GM18951 (cell line): ENCODE measurements around the gene ALKBH4.
"Not testable (repeated sequence)": the region's sequence is repeated elsewhere in the genome, so short reads cannot be mapped to it uniquely, and the experiment has no call there.

Experiments
- POLR2A ChIP-seq: IDR thresholded peaks from 4 replicates; pipeline ENCODE4 v1.6.1; 2011; ENCODE audit warnings: mild to moderate bottlenecking; ENCODE audit not compliant: insufficient read length, insufficient read depth; ENCODE audit errors: extremely low read depth
- in situ Hi-C: fragments of 300-500 bp; cut with MboI; formaldehyde crosslinking; loops from one replicate; pipeline ENCODE4 v1.12.0; 2022; ENCODE audit warnings: low sequenced_read_pairs, mixed read lengths, inconsistent platforms; ENCODE audit not compliant: unreplicated experiment

ALKBH4 gene, protein sequence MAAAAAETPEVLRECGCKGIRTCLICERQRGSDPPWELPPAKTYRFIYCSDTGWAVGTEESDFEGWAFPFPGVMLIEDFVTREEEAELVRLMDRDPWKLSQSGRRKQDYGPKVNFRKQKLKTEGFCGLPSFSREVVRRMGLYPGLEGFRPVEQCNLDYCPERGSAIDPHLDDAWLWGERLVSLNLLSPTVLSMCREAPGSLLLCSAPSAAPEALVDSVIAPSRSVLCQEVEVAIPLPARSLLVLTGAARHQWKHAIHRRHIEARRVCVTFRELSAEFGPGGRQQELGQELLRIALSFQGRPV

DNA sequence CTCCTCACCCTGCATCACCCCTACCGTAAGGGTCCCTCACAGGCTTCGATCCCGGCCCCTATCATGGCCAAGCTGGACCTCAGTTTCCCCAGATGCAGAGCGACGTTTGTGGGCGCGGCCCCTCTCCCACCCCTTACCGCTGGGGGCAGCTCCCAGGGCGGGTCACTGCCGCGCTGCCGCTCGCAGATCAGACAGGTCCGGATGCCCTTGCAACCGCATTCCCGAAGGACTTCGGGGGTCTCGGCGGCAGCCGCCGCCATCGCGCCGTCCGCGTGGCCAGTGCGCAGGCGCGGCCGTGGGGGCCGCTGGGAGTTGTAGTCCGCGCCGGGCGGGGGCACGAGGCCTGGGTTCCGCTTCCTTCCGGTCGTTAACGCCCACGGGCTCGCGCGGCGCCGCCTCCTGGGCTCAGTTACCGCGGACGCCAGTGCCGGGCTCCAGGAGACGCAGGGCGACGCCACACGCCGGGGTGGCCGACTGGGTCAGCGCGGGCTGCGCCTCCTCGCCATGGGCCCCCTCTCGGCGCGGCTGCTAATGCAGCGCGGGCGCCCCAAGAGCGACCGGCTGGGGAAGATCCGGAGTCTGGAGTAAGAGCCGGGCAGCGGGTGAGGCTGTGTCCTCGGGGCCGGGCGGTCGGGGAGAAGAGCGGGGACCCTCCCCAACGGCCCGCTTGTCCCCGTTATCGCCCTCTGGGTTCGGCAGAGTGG is at the start of gene ALKBH4, which contains the start of gene LRWD1:
ALKBH4 (minus strand) TSS at position 287 of the 704 bp plus-strand sequence; CDS start at position 260, 27 bp downstream.
LRWD1 (plus strand) TSS at position 408 of the 704 bp plus-strand sequence; CDS start at position 505, 97 bp downstream.
- peak; percentile 84 for TF ChIP-seq POLR2A
- in situ Hi-C loops, result loop anchor here (10.0 kb wide), 1 partner anchor 180 kb away; the partner anchor contains the start of gene SH2B2

DNA sequence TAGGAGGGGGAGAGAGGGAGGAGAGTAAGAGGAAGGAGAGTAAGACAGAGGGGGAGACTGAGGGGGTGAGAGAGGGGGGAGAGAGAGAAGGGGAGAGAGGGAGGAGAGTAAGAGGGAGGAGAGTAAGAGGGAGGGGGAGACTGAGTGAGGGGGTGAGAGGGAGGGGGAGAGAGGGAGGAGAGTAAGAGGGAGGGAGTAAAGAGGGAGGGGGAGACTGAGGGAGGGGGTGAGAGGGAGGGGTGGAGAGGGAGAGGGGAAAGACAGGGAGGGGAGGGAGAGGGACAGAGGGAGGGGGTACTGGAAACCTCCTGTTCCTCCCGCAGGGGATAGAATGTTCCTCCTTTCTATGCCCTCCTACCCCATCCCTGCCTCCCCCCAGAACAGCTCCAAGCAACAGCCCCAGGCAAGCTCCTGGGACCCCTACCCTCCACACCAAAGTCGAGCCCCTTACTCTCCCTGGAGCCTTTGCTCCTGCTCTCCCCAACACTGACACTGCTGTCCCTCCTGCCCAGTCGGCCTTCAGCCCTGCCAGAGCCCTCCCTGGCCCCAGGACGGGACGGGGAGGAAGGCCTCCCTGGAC is 48.1 kb upstream of the ALKBH4 start:
- in situ Hi-C loops, result not testable (repeated sequence)

DNA sequence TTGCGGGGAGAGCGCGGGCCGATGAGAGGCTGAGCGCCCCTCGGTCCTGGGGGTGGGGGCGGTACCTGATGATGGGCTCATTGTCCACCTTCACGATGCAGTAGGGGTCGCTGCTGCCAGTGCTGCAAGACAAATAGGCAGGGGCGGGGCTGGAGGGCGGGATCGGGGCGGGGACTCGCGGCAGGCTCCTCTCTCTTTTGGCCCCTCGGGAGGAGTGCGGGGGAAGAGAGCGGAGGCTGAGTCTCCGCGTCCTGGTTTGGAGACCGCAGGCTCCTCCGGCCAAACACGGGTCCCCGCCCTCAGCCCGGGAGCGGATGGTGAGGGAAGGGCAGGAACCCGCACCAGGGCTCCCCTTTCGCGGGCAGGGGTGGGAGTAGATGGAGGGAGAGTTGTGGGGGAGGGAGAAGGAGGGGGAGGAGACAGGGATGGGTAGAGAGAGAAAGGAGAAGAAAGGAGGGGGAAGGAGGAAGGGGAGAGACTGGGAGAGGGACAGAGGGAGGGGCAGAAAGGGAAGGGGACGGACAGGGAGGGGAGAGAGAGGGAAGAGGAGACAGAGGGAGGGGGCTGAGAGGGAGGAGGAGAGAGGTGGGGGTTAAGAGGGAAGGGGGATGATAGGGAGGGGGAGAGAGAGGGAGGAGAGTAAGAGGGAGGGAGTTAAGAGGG is 47.3 kb upstream of the ALKBH4 start:
- in situ Hi-C loops, result not testable (repeated sequence)

DNA sequence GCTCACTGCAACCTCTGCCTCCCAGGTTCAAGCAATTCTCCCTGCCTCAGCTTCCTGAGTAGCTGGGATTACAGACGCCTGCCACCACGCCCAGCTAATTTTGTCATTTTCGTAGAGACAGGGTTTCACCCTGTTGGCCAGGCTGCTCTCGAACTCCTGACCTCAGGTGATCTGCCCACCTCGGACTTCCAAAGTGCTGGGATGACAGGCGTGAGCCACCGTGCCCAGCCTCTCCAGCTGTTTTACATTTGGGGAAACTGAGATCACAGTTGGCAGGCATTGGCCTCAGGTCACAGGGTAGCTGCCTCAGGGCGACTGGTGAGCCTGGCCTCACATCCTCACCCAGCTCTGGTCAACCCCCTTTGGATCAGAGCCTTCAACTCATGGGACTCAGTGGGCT is 45.9 kb upstream of the ALKBH4 start:
- in situ Hi-C loops, result not testable (repeated sequence)

DNA sequence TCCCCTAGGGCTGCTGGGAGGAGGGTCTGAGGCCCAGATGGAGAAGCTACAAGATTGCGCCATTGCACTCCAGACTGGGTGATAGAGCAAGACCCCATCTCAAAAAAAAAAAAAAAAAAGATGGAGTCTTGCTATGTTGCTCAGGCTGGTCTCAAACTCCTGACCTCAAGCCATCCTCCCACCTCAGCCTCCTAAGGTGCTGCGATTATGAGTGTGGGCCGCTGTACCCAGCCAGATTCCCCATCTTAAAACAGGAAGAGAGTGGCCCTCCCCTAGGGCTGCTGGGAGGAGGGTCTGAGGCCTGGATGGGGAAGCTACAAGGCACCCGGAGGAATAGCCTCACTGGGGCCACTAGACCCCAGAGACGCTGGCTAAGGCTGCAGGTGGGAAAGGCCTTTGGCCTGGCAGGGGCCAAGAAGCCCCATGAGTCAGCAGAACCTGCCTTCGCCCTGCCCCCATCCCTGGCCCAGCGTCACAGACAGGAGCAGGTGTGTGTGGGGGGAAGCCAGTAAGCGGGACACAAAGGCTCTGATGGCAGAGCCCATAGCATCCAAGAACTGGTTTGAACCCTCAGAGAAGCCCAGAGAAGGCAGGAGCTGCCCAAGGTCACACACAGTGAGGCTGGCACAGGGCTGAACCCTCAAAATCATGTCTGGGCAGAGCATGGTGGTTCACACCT is 42.9 kb upstream of the ALKBH4 start:
- in situ Hi-C loops, result not testable (repeated sequence)

DNA sequence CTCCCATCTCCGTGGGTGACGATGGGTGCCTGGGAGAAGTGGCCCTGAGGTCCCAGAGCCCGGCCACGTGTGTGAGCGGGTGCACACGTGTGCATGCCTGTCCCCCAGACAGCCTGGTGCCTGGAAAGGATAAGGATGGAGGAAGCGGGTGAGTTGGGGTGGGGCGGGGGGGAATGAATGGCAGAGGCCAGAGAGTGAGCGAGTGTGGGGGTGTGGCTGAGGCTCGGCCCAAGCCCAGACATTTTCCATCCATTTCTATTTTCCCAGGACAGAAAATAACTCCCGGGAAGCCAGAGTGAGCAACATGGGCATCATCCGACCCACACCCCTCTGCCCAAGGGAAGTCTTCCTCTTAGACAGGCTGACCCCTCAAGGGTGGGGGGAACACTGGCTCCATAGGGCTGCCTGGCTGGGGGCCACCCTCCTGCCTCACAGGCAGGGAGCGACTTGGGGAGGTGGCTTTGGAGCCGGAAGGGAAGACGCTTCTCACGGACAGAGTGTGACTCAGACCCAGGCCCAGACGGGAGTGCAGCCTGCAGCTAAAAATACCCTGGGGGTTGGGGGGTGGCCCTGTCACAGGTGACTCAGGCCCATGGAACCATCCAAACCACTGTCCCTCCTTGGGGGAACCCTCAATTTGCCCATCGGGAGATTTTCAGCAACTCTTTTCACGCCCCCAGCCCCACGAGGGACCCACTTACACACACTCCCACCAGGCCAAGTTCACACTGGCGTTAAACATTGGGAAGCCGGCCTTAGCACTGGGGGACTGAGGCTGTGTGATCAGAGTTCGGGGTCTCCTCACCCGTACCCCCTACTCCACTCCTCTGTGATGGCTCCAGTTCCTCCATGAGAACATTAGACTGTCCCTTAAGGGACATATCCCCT is 40.9 kb upstream of the ALKBH4 start:
- in situ Hi-C loops, result not testable (repeated sequence)

DNA sequence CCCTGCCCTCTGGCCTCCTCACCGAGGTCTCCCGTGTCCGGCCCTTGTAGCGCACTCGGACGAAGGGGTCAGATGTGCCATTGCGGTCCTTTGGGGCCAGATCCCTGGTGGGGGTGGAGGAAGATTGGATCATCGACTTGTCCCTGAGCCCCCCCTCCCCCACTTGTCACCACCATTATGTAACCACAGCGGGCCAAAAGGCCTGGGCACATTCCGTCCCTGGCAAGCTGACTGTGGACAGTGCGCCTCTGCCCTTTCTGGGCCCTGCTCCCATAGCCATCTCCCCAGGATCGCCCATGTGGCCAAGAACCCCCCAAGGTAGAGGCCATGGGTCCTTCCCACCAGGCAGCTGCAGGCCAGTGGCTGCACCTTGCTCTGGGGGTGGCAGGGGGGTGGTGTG is 38.5 kb upstream of the ALKBH4 start:
- in situ Hi-C loops, result not testable (repeated sequence)

DNA sequence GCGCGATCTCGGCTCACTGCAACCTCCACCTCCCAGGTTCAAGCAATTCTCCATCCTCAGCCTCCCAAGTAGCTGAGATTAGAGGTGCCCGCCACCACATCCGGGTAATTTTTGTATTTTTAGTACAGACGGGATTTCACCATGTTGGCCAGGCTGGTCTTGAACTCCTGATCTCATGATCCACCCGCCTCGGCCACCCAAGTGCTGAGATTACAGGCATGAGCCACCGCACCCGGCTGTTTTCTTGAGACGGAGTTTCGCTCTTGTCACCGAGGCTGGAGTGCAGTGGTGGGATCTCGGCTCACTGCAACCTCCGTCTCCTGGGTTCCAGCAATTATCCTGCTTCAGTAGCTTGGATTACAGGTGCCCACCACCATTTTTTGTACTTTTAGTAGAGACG is 33.7 kb upstream of the ALKBH4 start:
- in situ Hi-C loops, result not testable (repeated sequence)

DNA sequence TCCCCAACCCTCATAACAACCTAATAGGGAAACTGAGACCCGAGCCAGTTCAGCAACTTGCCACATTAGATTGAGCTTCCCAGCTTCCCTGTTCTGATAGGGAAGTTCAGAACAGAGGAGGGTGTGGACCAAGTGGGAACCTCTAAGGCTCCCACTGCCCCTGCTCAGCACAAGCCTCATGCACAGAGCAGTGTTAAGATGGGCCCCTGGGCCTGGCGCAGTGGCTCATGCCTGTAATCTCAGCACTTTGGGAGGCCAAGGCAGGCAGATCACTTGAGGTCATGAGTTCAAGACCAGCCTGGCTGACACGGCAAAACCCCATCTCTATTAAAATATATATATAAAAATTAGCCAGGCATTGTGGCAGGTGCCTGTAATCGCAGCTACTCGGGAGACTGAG is 32.6 kb upstream of the ALKBH4 start:
- in situ Hi-C loops, result not testable (repeated sequence)

DNA sequence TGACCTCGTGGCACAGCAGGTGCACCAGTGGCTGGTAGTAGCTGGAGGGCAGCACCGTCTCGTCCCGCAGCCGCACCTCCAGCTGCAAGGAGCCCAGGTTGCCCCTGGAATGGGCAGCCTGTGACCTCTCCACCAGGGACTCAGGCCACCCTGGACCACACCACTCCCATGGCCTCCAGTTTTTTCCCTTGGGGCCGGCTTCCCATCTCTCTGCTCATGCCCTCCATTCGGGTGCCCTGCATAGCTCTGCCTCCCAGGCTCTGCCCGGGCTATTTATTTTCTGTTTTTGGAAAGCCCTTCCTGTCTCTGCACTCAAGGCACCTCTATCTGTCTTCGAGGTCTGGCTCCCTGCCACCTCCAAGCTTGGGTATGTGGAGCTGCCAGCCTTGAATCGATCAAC is 32.2 kb upstream of the ALKBH4 start:
- in situ Hi-C loops, result not testable (repeated sequence)

DNA sequence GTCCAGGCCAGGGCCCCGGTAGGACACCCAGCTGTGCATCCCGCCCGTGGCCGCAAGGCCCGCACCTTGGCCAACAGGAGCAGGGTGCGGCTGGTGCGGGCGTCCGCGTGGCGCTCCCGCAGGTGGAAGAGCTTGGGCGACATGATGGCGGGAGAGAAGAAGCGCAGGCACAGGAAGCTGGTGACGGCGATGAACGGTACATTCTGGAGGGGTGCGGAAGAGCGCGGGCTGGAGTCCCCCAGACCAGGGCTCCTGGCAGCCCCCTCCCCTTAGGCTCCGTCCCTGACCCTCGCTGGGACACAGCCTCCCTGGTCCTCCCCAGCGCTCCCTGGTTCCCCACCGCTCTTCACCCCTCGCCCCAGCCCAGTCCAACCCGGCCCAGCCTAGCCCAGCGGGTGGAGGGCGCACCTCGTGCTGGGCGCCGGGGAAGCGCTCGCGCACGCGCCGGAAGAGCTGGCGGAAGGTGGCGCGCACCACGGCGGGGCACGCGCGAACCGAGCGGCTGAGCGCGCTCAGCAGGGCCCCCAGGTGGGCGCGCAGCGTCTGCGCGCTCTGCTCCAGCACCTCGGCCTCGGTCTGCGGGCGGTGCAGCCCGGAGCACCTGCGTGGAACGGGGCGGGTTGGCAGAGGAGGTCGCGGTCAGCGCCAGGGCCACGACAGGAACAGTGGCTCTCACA is 29.9 kb upstream of the ALKBH4 start:
- in situ Hi-C loops, result not testable (repeated sequence)

DNA sequence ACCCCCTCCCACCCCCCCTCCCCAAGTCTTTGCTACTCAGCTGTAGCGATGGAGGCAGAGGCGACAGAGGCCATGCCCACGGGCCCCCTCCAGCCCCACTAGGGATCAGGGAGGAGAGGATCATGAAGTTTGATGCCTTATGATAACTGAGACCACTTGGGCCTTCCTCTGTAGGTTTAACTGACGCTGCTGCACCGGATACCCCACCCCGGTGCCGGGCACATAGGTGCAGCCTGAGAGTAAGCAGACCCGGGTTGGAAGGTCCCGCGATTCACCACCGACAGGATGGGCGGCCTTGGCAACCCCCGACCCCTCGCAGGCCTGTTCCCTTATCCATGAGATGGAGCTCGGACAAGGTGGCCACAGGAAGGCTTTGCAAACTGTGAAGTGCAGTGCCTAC is 29.4 kb upstream of the ALKBH4 start:
- in situ Hi-C loops, result not testable (repeated sequence)

DNA sequence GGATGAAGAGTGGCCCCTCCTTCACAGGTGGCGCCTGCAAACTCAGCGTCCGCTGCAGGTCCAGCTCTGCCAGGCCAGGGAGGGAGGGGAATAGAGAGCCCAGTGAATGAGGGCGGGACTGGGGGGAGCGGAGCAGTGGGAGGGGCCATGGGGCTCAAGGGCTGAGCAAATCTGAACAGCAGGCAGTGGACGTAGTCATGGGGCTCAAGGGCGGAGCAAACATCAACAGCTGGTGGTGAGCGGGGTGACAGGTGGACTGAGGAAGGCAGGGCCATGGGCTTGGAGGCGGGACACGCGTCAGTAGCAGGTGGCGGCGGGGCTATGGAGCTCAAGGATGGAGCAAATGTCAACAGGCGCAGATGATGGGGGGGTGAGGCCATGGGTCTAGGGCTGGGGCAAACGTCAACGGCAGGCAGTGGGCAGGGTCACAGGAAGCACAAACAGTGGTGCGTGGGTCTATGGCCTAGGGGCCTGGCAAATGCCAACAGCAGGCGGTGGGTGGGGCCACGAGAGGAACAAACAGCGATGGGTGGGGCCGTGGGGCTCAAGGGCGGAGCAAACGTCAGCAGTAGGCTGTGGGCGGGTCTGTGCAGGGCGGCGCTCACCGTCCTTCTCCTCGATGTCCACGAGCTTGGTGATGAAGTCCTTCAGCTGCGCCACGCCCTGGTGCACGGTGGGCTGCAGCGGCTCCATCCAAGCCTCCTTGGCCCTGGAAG is 28.7 kb upstream of the ALKBH4 start:
- in situ Hi-C loops, result not testable (repeated sequence)

DNA sequence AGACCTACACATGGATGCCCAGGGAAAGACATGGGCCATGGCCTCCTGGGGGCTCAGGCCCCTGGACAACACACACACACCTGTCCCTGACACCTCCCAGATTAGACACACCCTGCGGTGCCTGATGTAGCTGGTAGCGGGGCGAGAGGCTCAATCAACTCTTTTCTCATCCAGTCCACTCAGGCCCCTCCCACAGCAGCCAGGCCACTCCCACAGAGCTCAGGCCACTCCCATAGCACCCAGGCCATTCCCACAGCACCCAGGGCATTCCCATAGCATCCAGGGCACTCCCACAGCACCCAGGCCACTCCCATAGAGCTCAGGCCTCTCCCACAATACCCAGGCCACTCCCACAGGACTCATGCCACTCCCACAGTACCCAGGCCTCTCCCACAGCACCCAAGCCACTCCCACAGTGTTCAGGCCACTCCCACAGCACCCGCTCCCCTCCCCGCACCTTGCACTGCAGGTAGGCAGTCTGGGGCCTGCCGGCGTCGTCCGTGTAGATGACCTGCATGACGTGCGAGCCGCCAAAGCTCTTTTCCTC is 25.9 kb upstream of the ALKBH4 start:
- in situ Hi-C loops, result not testable (repeated sequence)

DNA sequence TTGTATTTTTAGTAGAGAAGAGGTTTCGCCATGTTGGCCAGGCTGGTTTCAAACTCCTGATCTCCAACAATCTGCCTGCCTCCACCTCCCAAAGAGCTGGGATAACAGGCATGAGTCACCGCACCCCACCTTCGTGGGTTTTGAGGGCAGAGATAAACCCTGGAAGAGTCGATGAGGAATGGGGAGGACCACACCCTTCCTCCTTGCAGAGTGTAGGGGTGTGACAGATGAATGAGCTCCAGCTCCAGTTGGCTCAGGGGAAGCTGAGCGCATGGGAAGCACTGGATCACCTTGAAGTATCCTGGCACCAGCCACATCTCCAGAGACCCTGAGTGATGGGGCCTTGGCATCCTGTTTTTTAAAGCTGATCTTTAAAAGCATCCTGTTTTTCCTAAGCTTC is 19.7 kb upstream of the ALKBH4 start:
- in situ Hi-C loops, result not testable (repeated sequence)

DNA sequence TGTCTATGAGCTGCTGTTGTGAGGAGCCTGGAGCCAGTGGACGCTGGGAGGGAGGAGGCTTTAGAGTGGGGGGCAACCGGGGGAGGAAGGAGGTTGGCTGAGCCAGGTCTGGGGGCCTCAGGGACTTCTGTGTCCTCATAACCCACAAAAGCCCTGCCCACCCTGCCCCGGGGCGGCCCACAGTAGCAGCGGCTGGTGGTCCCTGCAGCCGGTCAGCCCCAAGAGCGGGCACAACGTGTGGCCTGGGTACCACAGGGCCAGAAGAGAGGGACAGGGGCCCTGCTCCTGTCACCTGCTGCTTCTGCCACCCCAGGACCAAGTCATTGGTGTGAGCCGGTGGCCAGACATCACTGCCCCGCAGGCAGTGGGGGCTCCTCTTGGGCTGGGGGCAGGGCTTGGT is 17.3 kb upstream of the ALKBH4 start:
- in situ Hi-C loops, result not testable (repeated sequence)

DNA sequence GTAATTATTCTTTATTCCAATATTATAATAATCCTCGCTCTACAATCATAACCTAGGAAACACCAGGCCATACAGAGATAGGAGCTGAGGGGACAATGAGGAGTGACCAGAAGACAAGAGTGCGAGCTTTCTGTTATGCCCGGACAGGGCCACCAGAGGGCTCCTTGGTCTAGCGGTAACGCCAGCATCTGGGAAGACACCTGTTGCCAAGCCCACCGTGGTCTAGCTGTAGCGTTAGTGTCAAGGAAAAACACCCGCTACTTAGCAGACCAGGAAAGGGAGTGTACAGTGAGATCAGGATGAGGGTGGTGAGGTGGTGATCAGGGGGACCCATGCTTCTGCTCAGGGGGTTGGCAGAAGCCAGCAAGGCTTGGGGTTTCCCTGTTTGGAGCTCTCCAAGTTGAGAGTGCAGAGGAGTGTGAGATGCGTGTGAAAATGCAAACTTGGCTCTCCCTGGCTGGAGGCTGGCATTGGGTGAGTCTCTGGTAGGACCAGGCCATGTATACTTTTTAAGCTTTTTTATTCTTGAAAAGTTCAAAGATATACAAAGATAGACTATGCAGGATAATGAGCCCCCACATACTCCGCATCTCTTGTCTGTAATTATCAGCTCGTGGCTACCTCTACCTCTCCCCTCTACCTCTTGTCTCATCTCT is 15.4 kb upstream of the ALKBH4 start:
- in situ Hi-C loops, result not testable (repeated sequence)
